DOHH2 (cell line): ENCODE results near the gene NLRP14.

Experiments used
- H3F3A ChIP-seq: fragments of 200-600 bp; sonication (generic), shearing (Covaris generic); 2 replicates; pipeline ENCODE4 v1.6.0; 2016; ENCODE audit warnings: antibody characterized with exemption, mild to moderate bottlenecking; ENCODE audit not compliant: control insufficient read depth, insufficient read depth
- H3K27ac ChIP-seq: fragments of 200-600 bp; sonication (generic); 2 replicates; pipeline ENCODE4 v1.5.1; 2014; ENCODE audit warnings: low read depth, mild to moderate bottlenecking, low read length, moderate library complexity
- H3K27me3 ChIP-seq: fragments of 200-600 bp; sonication (generic); 2 replicates; pipeline ENCODE4 v1.6.1; 2014; ENCODE audit warnings: mild to moderate bottlenecking, low read length, mixed read lengths; ENCODE audit not compliant: control insufficient read depth
- H3K36me3 ChIP-seq: fragments of 200-600 bp; sonication (generic); 2 replicates; pipeline ENCODE4 v1.6.1; 2014; ENCODE audit warnings: mild to moderate bottlenecking, low read length, moderate library complexity, mixed read lengths; ENCODE audit not compliant: control insufficient read depth
- H3K4me1 ChIP-seq: fragments of 200-600 bp; sonication (generic); 2 replicates; pipeline ENCODE4 v1.6.1; 2014; ENCODE audit warnings: mild to moderate bottlenecking, low read length, mixed read lengths; ENCODE audit not compliant: control insufficient read depth
- H3K4me2 ChIP-seq: fragments of 200-600 bp; sonication (generic); 2 replicates; pipeline ENCODE4 v1.6.0; 2014; ENCODE audit warnings: mild to moderate bottlenecking, low read length, moderate library complexity
- H3K4me3 ChIP-seq: fragments of 200-600 bp; sonication (generic); 2 replicates; pipeline ENCODE4 v1.5.1; 2014; ENCODE audit warnings: mild to moderate bottlenecking, low read length, mixed read lengths
- H3K79me2 ChIP-seq: fragments of 200-600 bp; sonication (generic); 2 replicates; pipeline ENCODE4 v1.6.1; 2014; ENCODE audit warnings: mild to moderate bottlenecking, low read length, mixed read lengths; ENCODE audit not compliant: control insufficient read depth
- H3K9me2 ChIP-seq: fragments of 200-600 bp; sonication (generic); replicated peaks from 2 replicates; pipeline ENCODE4 v1.6.1; 2014; ENCODE audit warnings: mild to moderate bottlenecking, low read length, mixed read lengths; ENCODE audit not compliant: control insufficient read depth
- H3K9me3 ChIP-seq: fragments of 200-600 bp; sonication (generic); 2 replicates; pipeline ENCODE4 v1.6.1; 2014; ENCODE audit warnings: antibody characterized with exemption, low read length, mixed read lengths; ENCODE audit not compliant: control insufficient read depth, insufficient read depth
- H4K20me1 ChIP-seq: fragments of 200-600 bp; sonication (generic); 2 replicates; pipeline ENCODE4 v1.6.0; 2014; ENCODE audit warnings: low read depth, mild to moderate bottlenecking, antibody characterized with exemption, low read length, moderate library complexity; ENCODE audit not compliant: control insufficient read depth, insufficient read depth
- EZH2phosphoT487 ChIP-seq: fragments of 200-600 bp; sonication (generic); IDR thresholded peaks from 2 replicates; pipeline ENCODE4 v1.6.1; 2017; ENCODE audit warnings: borderline replicate concordance, mild to moderate bottlenecking, antibody characterized with exemption, low read length, moderate library complexity, mixed read lengths
- TF ChIP-seq, protein P1 (sequence below): fragments of 200-600 bp; sonication (generic); IDR thresholded peaks from one replicate; pipeline ENCODE4 v1.5.1; 2014; ENCODE audit warnings: antibody characterized with exemption, mild to moderate bottlenecking, low read depth, low read length; ENCODE audit not compliant: poor library complexity, severe bottlenecking

NLRP14 gene

DNA sequence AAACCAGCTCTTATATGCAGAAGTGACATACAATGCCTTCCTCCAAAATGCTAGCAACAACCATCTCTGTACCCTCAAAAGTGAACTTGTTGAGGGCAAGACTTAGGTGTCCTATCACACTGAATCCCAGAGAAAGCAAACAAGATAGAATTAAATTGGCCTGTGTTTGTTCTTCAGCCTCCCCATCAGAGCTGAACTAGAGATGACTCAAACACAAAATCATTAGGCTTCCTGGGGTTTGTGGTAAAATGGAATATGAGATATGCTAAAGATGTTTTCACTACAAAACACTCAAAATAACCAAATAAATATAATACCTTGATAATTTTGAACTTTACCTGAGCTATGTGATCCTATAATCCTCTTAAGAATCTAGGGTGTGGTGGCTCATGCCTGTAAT lies 31.8 kb upstream of the NLRP14 start:
- TF ChIP-seq, protein P1, sequence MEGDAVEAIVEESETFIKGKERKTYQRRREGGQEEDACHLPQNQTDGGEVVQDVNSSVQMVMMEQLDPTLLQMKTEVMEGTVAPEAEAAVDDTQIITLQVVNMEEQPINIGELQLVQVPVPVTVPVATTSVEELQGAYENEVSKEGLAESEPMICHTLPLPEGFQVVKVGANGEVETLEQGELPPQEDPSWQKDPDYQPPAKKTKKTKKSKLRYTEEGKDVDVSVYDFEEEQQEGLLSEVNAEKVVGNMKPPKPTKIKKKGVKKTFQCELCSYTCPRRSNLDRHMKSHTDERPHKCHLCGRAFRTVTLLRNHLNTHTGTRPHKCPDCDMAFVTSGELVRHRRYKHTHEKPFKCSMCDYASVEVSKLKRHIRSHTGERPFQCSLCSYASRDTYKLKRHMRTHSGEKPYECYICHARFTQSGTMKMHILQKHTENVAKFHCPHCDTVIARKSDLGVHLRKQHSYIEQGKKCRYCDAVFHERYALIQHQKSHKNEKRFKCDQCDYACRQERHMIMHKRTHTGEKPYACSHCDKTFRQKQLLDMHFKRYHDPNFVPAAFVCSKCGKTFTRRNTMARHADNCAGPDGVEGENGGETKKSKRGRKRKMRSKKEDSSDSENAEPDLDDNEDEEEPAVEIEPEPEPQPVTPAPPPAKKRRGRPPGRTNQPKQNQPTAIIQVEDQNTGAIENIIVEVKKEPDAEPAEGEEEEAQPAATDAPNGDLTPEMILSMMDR, result no peak
- no peak for TF ChIP-seq EZH2phosphoT487
- Histone ChIP-seq H3K9me3 (no peaks in the 10 kb centered on the region), H4K20me1 (no peaks in the 10 kb centered on the region), H3F3A (no peaks in the 10 kb centered on the region), H3K4me3 (no peak overlapping the region), H3K4me1 (peaks cover 14% of the 10 kb centered on the region), H3K36me3 (no peaks in the 10 kb centered on the region), H3K4me2 (no peak overlapping the region), H3K9me2 (no peaks in the 10 kb centered on the region), H3K27ac (no peak overlapping the region), H3K27me3 (no peaks in the 10 kb centered on the region), H3K79me2 (no peaks in the 10 kb centered on the region)

DNA sequence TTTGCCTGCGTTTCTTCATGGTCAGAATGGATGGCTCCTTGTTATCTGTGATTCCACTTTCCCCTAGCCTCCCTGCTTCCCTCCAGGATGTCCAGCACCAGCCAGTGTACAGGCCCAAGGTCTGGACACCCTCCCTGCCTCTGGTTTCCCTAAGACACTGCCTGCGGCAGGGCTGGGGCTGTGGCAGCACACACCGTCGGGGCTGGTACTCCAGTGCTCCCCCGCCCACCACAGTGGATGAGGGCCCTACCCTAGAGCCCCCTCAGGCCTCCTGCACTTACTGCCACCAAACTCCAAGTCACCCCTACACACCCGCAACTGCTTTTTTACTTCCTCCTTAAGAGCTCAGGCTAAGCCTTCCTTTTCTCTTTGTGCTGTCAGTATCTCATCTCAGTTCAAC lies 29.1 kb upstream of the NLRP14 start:
- Histone ChIP-seq H3F3A (no peaks in the 10 kb centered on the region), H3K27me3 (no peaks in the 10 kb centered on the region), H3K4me3 (no peak overlapping the region), H4K20me1 (no peaks in the 10 kb centered on the region), H3K36me3 (no peaks in the 10 kb centered on the region), H3K4me1 (peaks cover 18% of the 10 kb centered on the region), H3K9me3 (no peaks in the 10 kb centered on the region), H3K79me2 (no peaks in the 10 kb centered on the region), H3K4me2 (no peak overlapping the region), H3K9me2 (no peaks in the 10 kb centered on the region), H3K27ac (no peak overlapping the region)
- TF ChIP-seq, protein P1, result no peak
- TF ChIP-seq EZH2phosphoT487, result no peak

GRCh38 chr11:6992026-6992425 lies 28.3 kb upstream of the NLRP14 start:
- Histone ChIP-seq H3K36me3 (no peaks in the 10 kb centered on the region), H3K9me3 (no peaks in the 10 kb centered on the region), H4K20me1 (no peaks in the 10 kb centered on the region), H3K4me2 (no peak overlapping the region), H3F3A (no peaks in the 10 kb centered on the region), H3K27me3 (no peaks in the 10 kb centered on the region), H3K4me1 (peaks cover 21% of the 10 kb centered on the region), H3K4me3 (no peak overlapping the region), H3K27ac (no peak overlapping the region), H3K79me2 (no peaks in the 10 kb centered on the region), H3K9me2 (no peaks in the 10 kb centered on the region)
- no peak for TF ChIP-seq EZH2phosphoT487
- TF ChIP-seq, protein P1, result no peak
